SK-MEL-5 (cell line): ENCODE data around the gene CYTH3. TPM values are rescaled to one million over a fixed set of nuclear protein-coding genes. Genes with fewer than 3 reads are reported as not detected.

Source experiments
- DNase-seq: peaks from one replicate; pipeline ENCODE4 v3.0.0-alpha.2; 2016; ENCODE audit warnings: low read depth, low spot score
- in situ Hi-C: cut with HindIII; loops from 2 replicates; pipeline ENCODE4 v1.10.0; 2016; ENCODE audit warnings: low sequenced_read_pairs, high pct_unique_total_duplicates, low pct_unique_long_range_greater_than_20kb
- total RNA-seq: library from RNA; depleted of rRNA; stranded (reverse); fragments of >200 nt; shearing (Covaris generic); gene quantifications from 2 replicates; pipeline ENCODE4 v1.2.3, GENCODE V29; 2014

Gene CYTH3
- total RNA-seq, 1 experiment from 2014 or later = 70.3 TPM

DNA sequence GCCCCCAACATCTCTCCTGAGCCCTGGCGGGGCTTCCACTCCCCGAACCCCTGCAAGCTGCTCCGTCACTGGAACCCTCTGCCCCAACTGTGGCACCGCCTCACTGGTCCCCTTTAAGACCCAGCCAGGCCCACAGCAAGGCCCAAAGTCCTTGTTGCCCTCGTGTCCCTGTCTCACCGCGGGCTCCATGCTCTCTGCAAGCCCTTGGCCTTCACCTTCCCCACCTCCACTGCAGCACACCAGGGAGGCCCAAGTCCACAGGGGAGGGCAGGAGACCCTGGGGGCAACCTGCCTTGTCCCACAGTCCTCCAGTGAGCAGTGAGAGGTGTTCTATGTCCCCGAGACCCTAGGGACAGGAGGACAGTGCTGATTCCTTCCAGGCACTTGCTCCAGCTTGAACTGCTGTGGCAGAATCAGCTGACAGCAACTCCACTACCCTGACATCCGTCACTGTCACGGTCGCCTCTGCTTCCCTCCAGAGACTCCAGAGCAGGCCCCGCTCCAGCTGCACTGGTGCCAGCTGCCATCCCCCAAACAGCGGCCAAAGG, 105.3 kb downstream of the CYTH3 start:
- no peak for DNase-seq
- in situ Hi-C loops = no loop called here

DNA sequence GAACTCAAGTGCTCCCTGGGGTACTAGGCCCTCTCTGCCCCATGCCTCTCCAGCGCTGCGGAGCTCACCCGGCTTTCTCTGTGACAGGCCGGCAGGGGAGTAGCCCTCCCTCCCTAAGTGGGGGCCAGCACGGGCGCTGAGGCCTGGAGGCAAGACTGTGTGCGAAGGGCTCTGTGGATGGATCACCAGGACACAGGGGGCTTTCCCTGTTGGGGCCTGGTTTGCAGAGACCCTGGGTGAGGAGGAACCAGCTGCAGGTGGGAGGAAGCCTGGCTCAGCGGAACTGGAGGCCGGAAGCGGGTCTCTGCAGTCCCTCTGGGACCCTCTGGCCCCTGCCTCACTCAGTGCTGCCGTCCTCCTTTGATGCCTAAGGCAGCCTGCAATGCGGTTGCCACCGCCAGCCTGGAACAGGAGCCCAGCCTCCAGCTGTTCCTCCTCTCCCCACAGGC, 106.0 kb downstream of the CYTH3 start:
- DNase-seq = no peak
- in situ Hi-C loops = no loop called here

- in situ Hi-C loops = no loop called here
- no peak for DNase-seq
Observed at GRCh38 chr7:6165521-6166320, 106.7 kb downstream of the CYTH3 start.

DNA sequence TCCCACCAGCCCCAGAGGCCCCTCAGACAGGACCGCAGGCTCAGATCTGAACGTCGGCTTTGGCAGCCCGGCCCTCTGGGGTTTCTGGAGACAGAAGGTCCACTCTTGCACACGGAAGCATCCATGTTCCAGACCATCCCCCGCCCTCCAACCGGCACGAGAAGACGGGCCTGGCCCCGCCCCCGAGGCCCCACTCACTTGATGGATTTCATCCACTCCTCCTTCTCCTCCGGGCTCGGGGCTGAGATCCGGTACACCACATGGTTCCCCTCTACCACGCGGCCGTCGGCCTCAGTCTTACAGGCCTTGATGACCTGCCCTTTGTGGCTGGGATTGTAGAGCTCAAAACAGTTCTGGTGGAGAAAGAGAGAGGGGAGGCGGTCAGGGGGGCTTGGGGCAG, 107.3 kb downstream of the CYTH3 start:
- in situ Hi-C loops = no loop called here
- DNase-seq = no peak

DNA sequence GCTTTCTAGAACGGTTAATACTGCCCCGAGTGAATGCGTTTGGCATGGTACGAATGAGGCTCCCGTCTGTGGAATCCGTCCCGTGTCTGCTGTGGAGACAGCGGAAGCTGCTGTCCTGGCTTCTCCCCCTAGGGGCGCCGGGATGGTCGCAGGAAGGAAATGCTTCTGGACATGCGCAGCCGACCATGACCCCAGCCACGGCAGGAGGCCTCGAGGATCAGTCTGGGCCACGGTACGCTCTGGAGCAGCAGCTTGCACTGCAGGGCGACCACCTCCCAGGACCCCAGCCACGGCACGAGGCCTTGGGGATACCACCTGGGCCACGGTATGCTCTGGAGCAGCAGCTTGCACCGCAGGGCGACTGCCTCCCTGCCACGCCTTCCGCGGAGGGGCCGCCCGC, 107.9 kb downstream of the CYTH3 start:
- in situ Hi-C loops = no loop called here
- no peak for DNase-seq

GRCh38 chr7:6164010-6164409, 108.4 kb downstream of the CYTH3 start:
- DNase-seq = no peak
- in situ Hi-C loops = no loop called here

DNA sequence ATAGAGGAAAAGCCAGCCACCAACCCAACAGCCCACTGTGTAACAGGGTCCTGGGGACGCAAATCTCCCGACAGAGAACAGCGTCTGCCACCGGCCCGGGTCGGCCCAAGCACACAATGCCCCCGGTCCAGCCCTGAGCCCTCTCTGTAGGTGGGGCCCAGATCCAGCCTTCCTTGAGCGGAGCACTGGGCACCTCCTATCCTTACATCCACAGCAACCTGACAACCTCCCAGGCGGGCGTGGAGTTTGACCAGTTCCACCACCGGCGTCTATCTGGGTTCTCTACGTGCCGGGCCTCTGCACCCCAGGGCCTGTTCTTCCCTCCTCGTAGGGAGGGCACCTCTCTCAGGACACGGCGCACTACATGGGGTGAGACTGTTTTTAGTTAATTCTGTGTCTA, 109.0 kb downstream of the CYTH3 start:
- DNase-seq = no peak
- in situ Hi-C loops = no loop called here

GRCh38 chr7:6162650-6163366, 109.6 kb downstream of the CYTH3 start:
- DNase-seq = no peak
- in situ Hi-C loops = no loop called here

DNA sequence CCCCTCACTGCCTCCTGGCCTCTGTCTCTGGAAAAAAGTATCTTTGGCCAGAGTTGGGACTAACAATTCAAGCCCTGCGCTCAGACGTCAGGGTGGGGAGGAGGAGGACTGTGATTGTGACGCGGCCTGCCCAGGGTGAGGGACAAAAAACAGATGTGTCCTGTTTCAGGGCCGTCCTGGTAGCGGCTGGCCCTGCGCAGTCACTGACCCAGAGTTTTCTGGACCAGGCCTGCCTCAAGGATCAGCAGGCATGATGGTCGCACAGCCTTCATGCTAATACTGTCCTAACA, 110.1 kb downstream of the CYTH3 start:
- no peak for DNase-seq
- in situ Hi-C loops = no loop called here

DNA sequence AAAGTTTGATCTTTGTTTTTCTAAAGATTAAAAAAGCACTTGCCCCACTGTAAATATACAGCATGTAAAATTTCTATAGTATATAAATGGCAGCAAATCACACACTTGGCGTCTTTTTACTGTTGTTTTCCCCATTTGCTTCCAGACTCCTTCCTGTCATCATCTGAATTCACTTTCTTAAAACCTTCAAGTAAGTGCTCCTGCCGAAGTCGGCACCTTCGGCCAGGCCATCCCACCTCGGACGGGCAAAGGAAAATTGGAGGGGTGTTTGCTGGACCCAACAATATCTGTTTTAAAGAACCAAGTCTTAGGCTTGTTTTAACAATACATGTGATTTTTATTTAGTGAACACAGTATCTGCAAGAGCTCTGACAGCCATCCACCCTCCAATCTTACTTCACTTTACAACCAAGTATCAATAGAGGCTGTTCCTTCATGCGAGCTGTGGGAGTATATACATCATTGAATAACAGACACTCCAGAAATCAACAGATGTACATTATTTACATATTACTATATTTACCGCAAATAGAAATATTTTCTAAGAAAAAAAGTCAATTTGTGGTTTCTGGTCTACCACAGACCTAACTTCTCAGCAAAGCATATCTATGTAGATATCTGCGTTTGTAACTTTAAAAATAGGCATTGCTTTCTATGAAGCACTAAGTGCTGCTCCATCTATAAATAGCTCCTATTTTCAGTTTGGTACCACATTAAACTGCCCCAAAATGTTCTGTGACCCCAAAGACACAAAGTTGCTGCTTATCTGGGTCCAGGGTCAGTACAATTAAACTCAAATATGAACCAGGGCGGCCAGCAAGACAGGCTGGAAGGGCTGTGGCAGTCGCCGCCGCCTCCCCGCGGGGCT, 110.7 kb downstream of the CYTH3 start:
- DNase-seq = no peak
- in situ Hi-C loops = no loop called here

DNA sequence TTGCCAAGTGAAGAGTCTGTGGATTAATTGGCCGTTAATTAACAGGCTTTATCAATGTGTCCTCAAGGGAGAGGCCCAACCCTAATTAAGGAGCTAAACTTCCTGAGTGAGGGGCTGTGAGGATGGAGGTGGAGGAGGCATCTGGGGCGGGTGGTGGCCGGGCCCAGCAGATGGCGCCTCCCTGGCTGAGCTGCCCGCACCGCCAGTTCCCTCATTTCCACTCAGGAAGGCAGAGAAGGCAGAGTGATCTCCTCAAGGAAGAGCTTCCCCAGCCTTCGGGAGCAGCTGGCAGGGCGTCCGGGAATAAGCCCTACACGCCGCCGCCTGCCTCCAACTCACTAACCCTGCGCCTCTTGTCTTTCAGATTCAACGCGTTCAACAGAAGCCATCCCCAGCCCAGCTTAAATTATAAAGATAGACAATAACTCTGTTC, 112.2 kb downstream of the CYTH3 start:
- peak; percentile 85 for DNase-seq
- in situ Hi-C loops = no loop called here

GRCh38 chr7:6159524-6160031, 112.8 kb downstream of the CYTH3 start:
- in situ Hi-C loops = no loop called here
- no peak for DNase-seq

DNA sequence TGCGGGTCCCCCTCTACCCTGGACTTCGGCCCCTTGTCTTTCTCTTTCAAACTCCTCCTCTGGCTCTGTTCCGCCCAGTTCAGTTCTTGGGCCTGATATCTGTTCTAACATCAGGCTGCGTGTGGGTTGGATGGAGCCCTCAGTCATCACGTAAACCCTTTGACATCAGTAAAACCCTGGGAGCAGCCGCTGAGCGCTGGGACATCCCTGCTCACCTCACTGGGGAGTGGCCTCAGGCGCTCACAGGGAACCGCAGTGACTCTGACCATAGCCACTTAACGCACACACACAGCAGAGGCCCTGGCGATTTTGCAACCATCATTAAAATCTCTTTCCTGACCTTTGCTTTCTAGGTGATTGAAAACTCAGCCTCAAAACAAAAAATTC, 113.3 kb downstream of the CYTH3 start:
- DNase-seq = no peak
- in situ Hi-C loops = no loop called here

GRCh38 chr7:6158424-6159096, 113.9 kb downstream of the CYTH3 start:
- no peak for DNase-seq
- in situ Hi-C loops = no loop called here

GRCh38 chr7:6157685-6158423, 114.6 kb downstream of the CYTH3 start:
- no peak for DNase-seq
- in situ Hi-C loops = no loop called here

DNA sequence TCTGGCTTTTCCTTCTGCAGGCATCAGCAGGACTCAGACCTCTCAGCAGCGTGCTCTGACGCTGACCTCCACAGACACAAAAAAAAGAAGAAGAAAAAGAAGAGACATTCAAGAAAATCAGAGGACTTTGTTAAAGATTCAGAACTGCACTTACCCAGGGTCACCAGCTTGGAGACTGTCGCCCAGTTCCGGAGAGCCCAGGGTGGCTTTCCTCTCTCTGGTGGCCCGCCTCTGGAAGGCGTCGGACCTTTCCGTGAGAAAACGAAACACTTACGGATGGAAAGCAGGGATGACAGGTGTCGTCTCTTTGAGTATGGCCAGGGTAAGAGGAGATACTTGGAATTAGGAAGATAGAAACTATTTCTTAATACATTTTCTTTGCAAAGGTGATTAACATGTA, 115.7 kb downstream of the CYTH3 start:
- in situ Hi-C loops = no loop called here
- DNase-seq = no peak

- in situ Hi-C loops = no loop called here
- no peak for DNase-seq
Observed at GRCh38 chr7:6155596-6155995, 116.8 kb downstream of the CYTH3 start.
